Measurements from ENCODE around the gene IL7R.

Gene IL7R

DNA sequence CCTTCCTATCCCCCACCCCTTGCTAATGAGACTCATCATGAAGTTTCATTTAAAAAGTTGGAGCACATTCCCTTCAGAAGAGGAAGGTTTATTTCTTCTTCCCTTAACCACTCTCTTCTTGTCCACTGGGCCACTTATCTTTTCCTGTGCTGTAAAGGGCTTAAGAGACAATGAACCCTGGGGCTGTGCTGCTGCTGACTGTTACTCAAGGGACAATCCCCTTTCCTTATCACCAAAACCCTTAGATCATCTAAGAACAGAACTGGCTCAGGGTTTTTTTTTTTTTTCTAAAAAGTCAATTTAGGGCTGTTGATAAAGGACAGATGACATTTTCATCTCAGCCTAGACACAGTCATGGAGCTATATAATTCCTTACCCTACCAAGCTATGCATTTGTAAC, 52.1 kb downstream of the IL7R start:
- H3K27me3 ChIP-seq (ENCODE audit: insufficient read depth, low read length) = no peaks in the 10 kb centered on the region
- no peak overlapping the region for H3K4me3 ChIP-seq (ENCODE audit: low read length)
- H3K36me3 ChIP-seq (ENCODE audit: insufficient read depth, low read length) = no peaks in the 10 kb centered on the region
- no peaks in the 10 kb centered on the region for H3K4me1 ChIP-seq (ENCODE audit: insufficient read depth, low read length)
- no peak overlapping the region for H2AFZ ChIP-seq (ENCODE audit: low read depth, low read length)
- no peaks in the 10 kb centered on the region for H3K9me3 ChIP-seq (ENCODE audit: low read length)

DNA sequence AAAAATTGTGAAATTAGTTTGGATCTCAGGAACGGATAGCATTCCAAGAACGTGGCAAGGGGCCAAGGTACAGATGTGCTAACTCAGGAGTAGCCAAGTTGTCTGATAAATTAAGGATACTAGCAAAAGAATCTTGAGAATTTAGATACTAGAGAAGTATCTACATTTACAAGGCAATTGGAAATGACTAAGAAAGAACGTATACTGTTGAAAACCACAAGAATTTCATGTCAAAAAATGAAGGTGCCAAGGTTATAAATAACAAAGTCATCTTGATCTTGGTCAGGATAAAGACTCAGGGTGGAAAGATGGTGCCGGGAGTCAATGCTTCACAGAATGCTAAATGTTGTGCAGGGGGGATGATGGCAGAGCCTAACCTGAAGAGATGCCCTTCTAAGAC, 62.5 kb downstream of the IL7R start:
- no peak overlapping the region for H2AFZ ChIP-seq (ENCODE audit: low read depth, low read length)
- H3K27me3 ChIP-seq (ENCODE audit: insufficient read depth, low read length) = peaks cover 2% of the 10 kb centered on the region
- no peaks in the 10 kb centered on the region for H3K36me3 ChIP-seq (ENCODE audit: insufficient read depth, low read length)
- H3K9me3 ChIP-seq (ENCODE audit: low read length) = no peaks in the 10 kb centered on the region
- no peaks in the 10 kb centered on the region for H3K4me1 ChIP-seq (ENCODE audit: insufficient read depth, low read length)
- no peak overlapping the region for H3K4me3 ChIP-seq (ENCODE audit: low read length)

DNA sequence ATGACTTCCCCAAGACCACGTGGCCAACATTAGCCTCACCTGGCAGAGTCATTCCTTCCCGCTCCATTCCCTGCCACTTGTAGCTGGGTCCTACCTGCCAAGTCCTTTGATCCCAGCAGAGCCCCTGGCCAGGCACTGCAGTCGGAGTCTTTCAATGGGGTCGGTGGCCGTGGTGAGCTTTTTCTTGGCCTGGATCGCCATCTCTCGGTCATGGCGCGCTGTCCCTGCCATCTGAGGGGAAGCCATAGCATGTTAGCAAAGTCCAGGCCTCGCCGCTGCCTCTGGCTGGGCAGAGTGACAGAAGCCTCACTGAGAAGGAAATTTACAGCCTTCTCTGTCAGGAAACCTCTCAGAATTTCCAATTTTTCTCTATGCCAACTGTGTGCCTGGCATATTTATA, 64.2 kb downstream of the IL7R start:
- H3K27me3 ChIP-seq (ENCODE audit: insufficient read depth, low read length) = peaks cover 8% of the 10 kb centered on the region
- no peaks in the 10 kb centered on the region for H3K36me3 ChIP-seq (ENCODE audit: insufficient read depth, low read length)
- no peaks in the 10 kb centered on the region for H3K4me1 ChIP-seq (ENCODE audit: insufficient read depth, low read length)
- H3K9me3 ChIP-seq (ENCODE audit: low read length) = no peaks in the 10 kb centered on the region
- no peak overlapping the region for H2AFZ ChIP-seq (ENCODE audit: low read depth, low read length)
- H3K4me3 ChIP-seq (ENCODE audit: low read length) = no peak overlapping the region

DNA sequence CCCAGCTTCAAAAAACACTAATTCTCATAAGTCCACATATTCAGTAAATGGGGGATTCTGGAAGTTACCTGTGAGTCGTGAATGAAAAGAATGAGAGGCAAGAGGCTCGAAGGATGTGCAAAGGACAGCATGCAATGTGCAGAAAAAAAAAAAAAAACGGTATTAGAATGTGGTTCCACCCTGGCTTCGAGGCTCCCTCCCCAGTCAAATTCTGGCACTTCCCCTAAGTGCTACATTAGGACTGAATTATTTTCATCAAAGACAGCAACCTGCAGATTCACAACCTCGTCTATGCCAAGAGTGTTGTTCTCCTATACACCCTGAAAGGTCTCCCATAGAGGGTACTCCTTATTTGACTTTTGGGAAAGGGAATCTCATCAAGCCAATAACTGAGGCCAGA, 65.2 kb downstream of the IL7R start:
- H3K4me3 ChIP-seq (ENCODE audit: low read length) = no peak overlapping the region
- H3K4me1 ChIP-seq (ENCODE audit: insufficient read depth, low read length) = no peaks in the 10 kb centered on the region
- H3K27me3 ChIP-seq (ENCODE audit: insufficient read depth, low read length) = peaks cover 8% of the 10 kb centered on the region
- no peaks in the 10 kb centered on the region for H3K36me3 ChIP-seq (ENCODE audit: insufficient read depth, low read length)
- no peak overlapping the region for H2AFZ ChIP-seq (ENCODE audit: low read depth, low read length)
- H3K9me3 ChIP-seq (ENCODE audit: low read length) = no peaks in the 10 kb centered on the region

DNA sequence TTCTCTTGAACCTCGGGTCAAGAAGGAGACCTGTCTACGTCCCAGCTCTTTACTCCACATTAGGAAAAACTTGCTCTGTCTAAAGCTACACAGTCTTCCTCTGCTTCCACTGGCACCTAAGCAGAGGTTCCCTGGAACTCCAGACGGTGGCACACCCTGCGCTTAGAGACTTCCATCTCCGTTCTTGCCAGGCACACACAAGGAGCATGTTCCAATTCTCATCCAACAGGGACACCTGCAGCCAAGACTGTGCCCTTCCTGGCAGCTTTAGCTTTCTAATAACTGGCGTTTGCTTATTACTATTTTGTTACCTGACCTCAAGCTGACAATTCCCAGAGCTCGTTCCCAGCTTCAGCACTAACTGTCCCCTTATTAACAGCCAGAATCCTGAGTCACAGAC, 65.8 kb downstream of the IL7R start:
- peaks cover 8% of the 10 kb centered on the region for H3K27me3 ChIP-seq (ENCODE audit: insufficient read depth, low read length)
- no peaks in the 10 kb centered on the region for H3K9me3 ChIP-seq (ENCODE audit: low read length)
- no peak overlapping the region for H3K4me3 ChIP-seq (ENCODE audit: low read length)
- H3K36me3 ChIP-seq (ENCODE audit: insufficient read depth, low read length) = no peaks in the 10 kb centered on the region
- no peak overlapping the region for H2AFZ ChIP-seq (ENCODE audit: low read depth, low read length)
- no peaks in the 10 kb centered on the region for H3K4me1 ChIP-seq (ENCODE audit: insufficient read depth, low read length)

DNA sequence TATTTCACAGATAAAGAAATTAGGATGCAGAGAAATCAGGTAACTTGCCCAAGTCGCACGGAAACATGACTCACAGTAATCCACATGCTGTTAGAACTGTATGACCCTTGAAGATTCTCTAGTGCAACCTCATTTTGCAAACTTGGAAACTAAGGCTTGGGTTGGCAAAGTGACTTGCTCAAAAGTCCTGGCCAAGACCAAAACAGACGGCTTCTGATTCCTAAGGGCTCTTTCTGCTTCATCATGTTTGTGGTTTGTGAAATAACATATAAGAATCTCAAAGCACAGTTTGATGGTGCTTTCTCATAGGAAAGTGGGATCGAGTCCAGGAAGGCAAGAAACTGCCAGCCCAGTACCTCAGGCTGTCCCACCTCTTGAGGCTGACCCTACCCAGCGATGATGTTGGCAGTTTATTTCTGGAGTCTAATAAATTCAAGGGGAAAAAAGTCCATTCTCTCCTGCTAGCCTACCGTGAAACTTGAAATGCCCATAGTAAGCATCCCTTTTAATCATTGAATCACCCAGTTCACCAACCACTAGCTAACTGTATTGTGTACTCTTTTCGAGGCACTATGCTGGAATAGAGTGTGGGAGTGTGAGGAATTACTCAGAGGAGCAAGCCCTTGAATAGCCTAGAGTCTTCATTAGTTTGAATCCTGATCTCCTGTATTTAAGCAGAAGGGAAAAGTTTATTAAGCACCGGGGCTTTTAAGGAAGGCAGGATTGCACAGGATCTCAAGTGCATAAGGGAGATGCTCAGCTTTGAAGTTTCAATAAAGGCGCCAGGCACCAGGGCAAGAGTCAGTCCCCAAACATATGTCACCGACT, 67.6 kb downstream of the IL7R start:
- Histone ChIP-seq H3K36me3 (ENCODE audit: insufficient read depth, low read length) (no peaks in the 10 kb centered on the region), H3K4me3 (ENCODE audit: low read length) (no peak overlapping the region), H3K4me1 (ENCODE audit: insufficient read depth, low read length) (no peaks in the 10 kb centered on the region), H3K27me3 (ENCODE audit: insufficient read depth, low read length) (peaks cover 8% of the 10 kb centered on the region), H3K9me3 (ENCODE audit: low read length) (no peaks in the 10 kb centered on the region), H2AFZ (ENCODE audit: low read depth, low read length) (no peak overlapping the region)

DNA sequence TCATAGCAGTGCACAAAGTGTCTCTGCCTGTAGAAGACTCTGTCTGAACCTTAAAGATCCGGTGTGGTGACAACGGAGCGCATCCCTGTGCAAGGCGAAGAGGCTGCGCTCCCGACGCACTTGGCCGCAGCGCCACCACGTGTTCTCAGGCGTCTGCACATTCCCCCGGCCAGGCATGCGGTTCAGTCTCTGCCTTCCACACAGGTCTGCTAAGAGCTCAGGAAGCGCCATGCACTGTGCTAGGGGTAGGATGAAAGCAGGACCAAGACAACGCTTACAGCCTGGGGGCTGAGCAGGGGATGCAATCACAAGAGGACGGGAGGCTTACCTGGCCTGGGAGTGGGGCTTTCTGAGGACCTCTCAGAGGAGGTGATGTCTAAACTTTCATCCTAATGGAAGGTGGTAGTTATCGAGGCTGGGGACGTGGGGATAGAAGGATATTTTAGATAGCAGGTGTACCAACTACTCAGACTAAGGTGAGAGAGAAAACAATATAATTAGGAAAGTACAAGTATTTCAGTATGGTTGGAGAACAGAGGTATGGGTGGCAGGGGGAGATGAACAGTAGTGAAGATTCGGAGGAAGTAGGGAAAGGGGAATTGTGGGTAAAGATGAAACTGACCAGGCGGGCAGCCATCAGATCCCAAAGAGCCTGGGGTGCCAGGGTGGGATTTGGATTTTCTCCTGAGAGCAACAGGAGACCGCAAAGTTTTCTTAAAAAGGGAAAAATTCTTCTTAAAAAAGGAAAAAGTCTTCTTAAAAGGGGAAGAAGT, 68.4 kb downstream of the IL7R start:
- Histone ChIP-seq H3K9me3 (ENCODE audit: low read length) (no peaks in the 10 kb centered on the region), H3K4me1 (ENCODE audit: insufficient read depth, low read length) (no peaks in the 10 kb centered on the region), H3K4me3 (ENCODE audit: low read length) (no peak overlapping the region), H3K36me3 (ENCODE audit: insufficient read depth, low read length) (no peaks in the 10 kb centered on the region), H2AFZ (ENCODE audit: low read depth, low read length) (no peak overlapping the region), H3K27me3 (ENCODE audit: insufficient read depth, low read length) (peaks cover 8% of the 10 kb centered on the region)

DNA sequence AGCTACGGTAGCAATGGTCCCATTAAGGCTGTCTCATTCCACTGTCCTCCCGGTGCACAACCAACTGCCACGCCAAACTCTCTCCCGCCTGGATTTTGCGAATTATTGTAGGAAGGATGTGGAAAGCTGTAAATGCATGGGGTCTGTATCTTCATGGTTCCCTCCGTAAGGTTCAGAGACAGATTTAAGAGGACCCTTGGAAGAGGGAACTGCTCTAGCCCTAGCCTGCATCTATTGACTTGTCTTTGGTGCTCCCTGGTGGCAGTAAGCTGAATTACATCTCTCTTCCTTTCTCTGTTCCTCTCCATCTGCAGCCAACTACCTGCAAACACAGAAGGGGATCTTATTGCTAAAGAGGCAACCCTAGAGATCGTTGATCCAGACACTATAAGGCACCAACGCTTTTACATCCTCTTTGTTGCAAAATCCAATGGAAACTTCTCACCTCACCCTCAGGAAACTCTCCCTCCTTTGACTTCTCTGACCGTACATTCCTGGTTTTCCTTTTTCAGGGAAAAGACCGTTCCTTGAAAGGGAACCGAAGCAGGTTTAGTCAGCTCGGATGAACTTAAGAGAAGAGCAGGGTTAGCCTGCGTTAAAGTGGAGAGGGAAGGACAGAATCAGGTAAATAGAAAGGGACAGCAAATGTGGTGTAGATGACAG, 69.8 kb downstream of the IL7R start:
- Histone ChIP-seq H3K4me1 (ENCODE audit: insufficient read depth, low read length) (no peaks in the 10 kb centered on the region), H2AFZ (ENCODE audit: low read depth, low read length) (no peak overlapping the region), H3K36me3 (ENCODE audit: insufficient read depth, low read length) (no peaks in the 10 kb centered on the region), H3K9me3 (ENCODE audit: low read length) (no peaks in the 10 kb centered on the region), H3K27me3 (ENCODE audit: insufficient read depth, low read length) (peaks cover 8% of the 10 kb centered on the region), H3K4me3 (ENCODE audit: low read length) (no peak overlapping the region)

Measured in neuron (in vitro differentiated cells).